HepG2 (cell line): Measurements from ENCODE around the gene CCN2. TPM values are rescaled to one million over a fixed set of nuclear protein-coding genes. Genes with fewer than 3 reads are reported as not detected.
A peak's percentile ranks its signal among the peaks of the same experiment; 100 is the strongest.

ENCODE experiments used
- ADNP ChIP-seq: sonication (generic); formaldehyde crosslinking; IDR thresholded peaks from 2 replicates; pipeline ENCODE4 v1.4.0; 2020; ENCODE audit warnings: missing genetic modification reagents
- ARHGAP35 ChIP-seq: sonication (generic); formaldehyde crosslinking; IDR thresholded peaks from 2 replicates; pipeline ENCODE4 v1.9.0; 2022; ENCODE audit warnings: mild to moderate bottlenecking, inconsistent platforms, moderate library complexity, missing genetic modification reagents, borderline replicate concordance
- BATF2 ChIP-seq: sonication (generic); formaldehyde crosslinking; IDR thresholded peaks from 2 replicates; pipeline ENCODE4 v1.8.0; 2022; ENCODE audit warnings: mild to moderate bottlenecking, missing genetic modification reagents, moderate library complexity
- FOXK1 ChIP-seq: sonication (generic); formaldehyde crosslinking; IDR thresholded peaks from 2 replicates; pipeline ENCODE4 v1.4.0; 2020; ENCODE audit warnings: low read depth, missing genetic modification reagents, borderline replicate concordance
- RERE ChIP-seq: IDR thresholded peaks from 2 replicates; pipeline ENCODE4 v1.6.1; 2016; ENCODE audit warnings: low read depth, missing genetic modification reagents, missing compliant biosample characterization
- THAP8 ChIP-seq: sonication (generic); formaldehyde crosslinking; IDR thresholded peaks from 2 replicates; pipeline ENCODE4 v1.5.1; 2020; ENCODE audit warnings: missing genetic modification reagents, mild to moderate bottlenecking, borderline replicate concordance
- ZBTB38 ChIP-seq: sonication (generic); formaldehyde crosslinking; IDR thresholded peaks from 2 replicates; pipeline ENCODE4 v1.5.1; 2020; ENCODE audit warnings: mild to moderate bottlenecking, missing genetic modification reagents
- ZNF704 ChIP-seq: sonication (generic); formaldehyde crosslinking; IDR thresholded peaks from 2 replicates; pipeline ENCODE4 v1.8.1; 2023; ENCODE audit warnings: mild to moderate bottlenecking, inconsistent platforms, moderate library complexity, missing genetic modification reagents, borderline replicate concordance
- ZSCAN20 ChIP-seq: sonication (generic); formaldehyde crosslinking; IDR thresholded peaks from 2 replicates; pipeline ENCODE4 v1.4.0; 2020; ENCODE audit warnings: missing genetic modification reagents, mild to moderate bottlenecking, borderline replicate concordance
- polyA plus RNA-seq, 8 experiments: library from polyadenylated mRNA; depleted of rRNA in 3 of 8; stranded (reverse) in 7 of 8; unstranded in 1 of 8; fragments of >200 nt; fragmentation: Illumina TruSeq in 4 of 8; extraction: Trizol in 4 of 8; gene quantifications; 2 replicates each; pipeline versions ENCODE4 v1.2.1 to v1.2.3, GENCODE V29; 2011 to 2016; ENCODE audit warnings: low read depth in 4 of 8, missing spikeins in 1 of 8, mixed read lengths in 1 of 8; ENCODE audit not compliant: insufficient read depth in 1 of 8
- total RNA-seq, 5 experiments: library from RNA; depleted of rRNA; stranded (reverse); fragments of >200 nt; fragmentation: Illumina TruSeq; extraction: Trizol; gene quantifications; 2 replicates each; pipeline ENCODE4 v1.2.3, GENCODE V29; 2016; ENCODE audit warnings: low read depth in 1 of 5

Gene CCN2
- total and polyA plus RNA-seq, 2 of the 13 experiments (the other 11 are each of a cell fraction or from before 2014, with no cell fraction given): 34.7 to 316 TPM

- no peak for TF ChIP-seq THAP8 (CRISPR knock-in tag)
- TF ChIP-seq FOXK1 (CRISPR knock-in tag): peak; percentile 87
- TF ChIP-seq ZSCAN20 (CRISPR knock-in tag): no peak
- no peak for TF ChIP-seq ARHGAP35
- TF ChIP-seq BATF2 (CRISPR knock-in tag): no peak
- no peak for TF ChIP-seq ZBTB38
- TF ChIP-seq ZNF704 (CRISPR knock-in tag): no peak
- TF ChIP-seq ADNP: no peak
- TF ChIP-seq RERE (CRISPR knock-in tag): peak; percentile 61
Observed at GRCh38 chr6:131976545-131977061, 25.4 kb upstream of the CCN2 start (continued).
